CD4-positive, alpha-beta T cell treated with Interleukin-15 for 4 hours (primary cell): Measurements from ENCODE around the gene CYP1B1.
"Not testable (repeated sequence)": the region's sequence is repeated elsewhere in the genome, so short reads cannot be mapped to it uniquely, and the experiment has no call there.

Experiments used
- DNase-seq: peaks from one replicate; pipeline ENCODE4 v3.0.0-alpha.2; 2020; ENCODE audit warnings: low spot score

CYP1B1 gene

DNA sequence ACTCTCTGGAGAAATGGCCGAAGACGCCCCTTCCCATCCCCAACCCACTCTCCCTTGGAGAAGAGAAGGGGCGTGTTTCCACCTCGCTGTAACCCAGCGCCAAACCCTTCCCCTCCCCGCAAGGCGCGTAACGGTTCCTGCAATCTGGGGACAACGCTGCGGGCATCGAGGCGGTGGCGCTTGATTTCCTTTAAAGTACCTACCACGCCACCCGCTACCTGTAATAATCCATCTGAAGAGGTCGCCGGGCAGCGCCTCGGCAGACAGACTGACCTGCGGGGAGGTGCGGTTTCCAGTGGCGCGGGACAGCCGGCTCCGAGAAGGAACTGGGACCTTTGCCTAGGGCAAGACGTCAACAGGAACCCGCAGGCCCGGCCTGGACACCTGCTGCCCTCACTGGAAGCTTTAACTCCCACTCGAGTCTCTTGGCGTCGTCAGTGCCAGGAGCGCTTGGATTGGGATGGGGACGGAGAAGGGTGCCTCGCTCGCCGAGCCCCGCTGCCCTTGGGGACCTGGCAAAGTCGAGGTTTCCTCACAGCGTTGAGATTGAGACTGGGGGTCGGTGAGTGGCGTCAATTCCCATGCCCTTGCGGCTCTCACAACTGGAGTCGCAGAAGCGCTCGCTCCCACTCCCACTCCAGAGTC is at the start of gene CYP1B1:
Gene CYP1B1 (minus strand): TSS at position 645 of the 645 bp plus-strand sequence. CDS start 763 bp downstream, outside the sequence.
- DNase-seq = no peak

GRCh38 chr2:38125007-38125406 is 49.1 kb upstream of the CYP1B1 start:
- no peak for DNase-seq

DNA sequence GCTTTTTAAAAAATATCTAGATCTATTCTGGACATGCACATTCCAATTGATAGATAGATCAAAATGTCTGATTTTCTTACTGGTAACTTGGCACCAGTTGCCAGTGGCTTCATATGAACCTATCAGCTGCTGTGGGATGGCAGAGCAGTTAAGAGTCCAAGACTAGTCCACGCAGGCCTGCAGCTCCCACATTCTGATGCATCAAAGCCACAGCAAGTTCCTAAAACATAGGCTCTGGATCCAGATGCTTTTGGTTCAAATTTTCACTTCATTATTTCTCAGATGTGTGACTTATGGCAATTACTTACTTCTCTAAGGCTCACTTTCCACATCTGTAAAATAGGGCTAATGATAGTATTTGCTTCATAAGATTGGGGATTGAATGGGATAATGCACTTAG is 48.0 kb upstream of the CYP1B1 start:
- DNase-seq = no peak

DNA sequence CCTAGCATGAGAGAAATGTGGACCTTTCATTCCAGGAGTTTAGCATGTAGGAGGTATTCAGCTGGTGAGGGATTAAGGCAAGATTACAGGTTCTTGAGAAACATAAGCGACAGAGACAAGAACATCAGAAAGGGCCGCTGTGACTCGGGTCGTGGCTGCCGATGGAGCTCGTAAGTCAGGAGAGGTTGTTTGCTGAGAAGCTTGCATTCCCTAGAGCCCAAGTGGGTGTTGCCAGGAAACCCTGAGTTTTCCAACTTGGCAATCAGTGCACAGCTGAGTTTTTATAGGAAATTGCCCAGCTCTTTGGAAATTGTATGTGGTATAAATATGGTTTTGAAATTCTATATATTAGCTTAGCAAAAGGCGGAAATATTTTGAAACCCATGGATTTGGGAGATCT is 46.4 kb upstream of the CYP1B1 start:
- DNase-seq = no peak

- DNase-seq = no peak
These were observed 45.5 kb upstream of the CYP1B1 start for GRCh38 chr2:38121481-38121880.

DNA sequence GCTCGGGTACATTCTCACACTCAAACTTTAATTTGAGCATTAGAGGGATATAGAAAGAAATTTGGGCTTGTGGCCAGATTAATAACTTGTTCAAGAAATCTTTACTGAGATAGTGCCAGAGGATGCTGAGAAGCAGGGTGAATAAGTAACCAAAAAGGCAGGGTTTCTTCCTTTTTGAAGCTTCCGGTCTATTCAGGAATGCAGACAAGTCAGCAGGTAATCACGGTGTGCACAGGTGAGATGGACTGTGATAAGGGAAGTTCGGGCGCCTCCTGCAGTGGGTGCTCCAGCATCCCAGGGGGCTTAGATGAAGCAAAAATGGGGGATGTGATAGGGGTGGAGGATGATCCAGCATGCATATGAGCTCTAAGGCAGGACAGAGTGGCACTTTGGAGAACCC is 44.9 kb upstream of the CYP1B1 start:
- DNase-seq = no peak

GRCh38 chr2:38120264-38120592 is 44.3 kb upstream of the CYP1B1 start:
- DNase-seq = no peak

GRCh38 chr2:38116762-38117161 is 40.8 kb upstream of the CYP1B1 start:
- no peak for DNase-seq

GRCh38 chr2:38115216-38116032 is 39.5 kb upstream of the CYP1B1 start:
- peak; percentile 42 for DNase-seq

DNA sequence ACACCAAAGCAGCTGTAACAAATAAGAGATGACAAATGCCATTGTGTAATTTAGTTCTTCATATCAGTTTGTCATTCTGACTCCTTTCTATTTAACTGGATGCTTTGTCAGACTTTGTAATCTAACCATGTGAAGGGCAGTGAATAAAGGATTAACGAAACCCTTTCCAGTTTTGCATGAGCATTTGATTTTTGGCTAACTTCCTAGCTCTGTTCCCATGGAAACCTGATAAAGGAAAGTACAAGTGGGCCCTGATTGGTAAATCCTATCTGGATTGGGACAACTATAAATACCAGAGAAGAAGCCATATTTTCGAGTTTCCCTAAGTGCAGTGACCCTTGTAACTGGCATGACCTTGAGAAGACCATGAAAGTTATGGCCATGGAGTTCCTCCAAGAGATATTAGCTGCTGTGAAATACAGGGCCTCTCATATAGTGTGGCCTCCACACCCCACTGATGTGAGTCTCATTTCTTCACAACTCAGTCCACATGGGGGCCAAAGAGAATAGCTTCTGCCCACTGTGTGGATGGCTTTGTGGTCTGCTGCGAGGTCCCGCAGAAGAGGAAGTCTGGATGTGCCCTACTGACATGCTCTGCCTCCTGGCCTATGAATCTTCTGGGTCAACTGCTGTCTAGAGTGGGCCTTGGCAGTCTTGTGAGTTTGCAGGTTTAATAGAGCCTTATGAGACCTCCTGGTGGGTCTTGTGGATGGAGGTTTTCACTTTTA is 38.2 kb upstream of the CYP1B1 start:
- DNase-seq = no peak

DNA sequence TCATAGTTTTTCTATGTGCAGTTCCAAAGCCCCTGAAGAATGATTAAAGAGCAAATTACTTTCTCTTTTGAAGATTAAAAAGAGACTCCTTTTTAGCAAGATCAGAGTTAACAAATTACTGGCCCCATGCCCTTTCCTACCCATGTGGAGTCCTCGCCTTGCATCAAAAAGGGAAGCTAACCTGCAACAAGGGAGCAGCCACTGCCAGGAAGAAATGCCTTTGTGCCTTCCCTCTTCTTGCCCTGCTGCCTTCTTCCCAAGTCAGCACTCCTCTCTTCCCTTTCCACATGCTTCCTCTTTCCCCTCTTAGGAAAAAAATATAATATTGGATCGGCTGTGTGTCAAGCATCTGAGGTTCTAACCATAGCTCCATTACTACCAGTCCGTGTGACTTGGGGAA is 37.1 kb upstream of the CYP1B1 start:
- no peak for DNase-seq

GRCh38 chr2:38111350-38111749 is 35.4 kb upstream of the CYP1B1 start:
- not testable (repeated sequence) for DNase-seq

DNA sequence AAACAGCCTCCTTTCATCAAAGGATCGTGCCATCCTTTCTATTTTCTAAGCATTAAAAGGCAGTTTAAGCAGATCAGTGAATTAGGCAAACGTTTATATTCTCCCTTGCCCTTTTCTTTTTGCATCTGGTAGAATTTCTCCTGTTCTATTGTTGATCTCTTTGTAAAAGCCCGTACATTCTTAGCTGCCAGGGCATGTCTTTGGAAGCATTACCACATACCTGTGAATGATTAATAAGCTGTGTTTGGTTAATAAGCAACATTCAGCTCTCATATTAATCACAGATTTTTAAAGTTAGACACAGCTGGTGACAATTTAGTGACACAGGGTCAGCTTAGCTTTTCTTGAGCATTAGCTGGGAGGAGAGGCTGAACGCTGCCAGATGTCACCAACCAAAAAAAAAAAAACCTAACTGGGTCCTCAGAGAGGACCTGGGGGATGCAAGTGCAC is 33.8 kb upstream of the CYP1B1 start:
- DNase-seq = no peak

DNA sequence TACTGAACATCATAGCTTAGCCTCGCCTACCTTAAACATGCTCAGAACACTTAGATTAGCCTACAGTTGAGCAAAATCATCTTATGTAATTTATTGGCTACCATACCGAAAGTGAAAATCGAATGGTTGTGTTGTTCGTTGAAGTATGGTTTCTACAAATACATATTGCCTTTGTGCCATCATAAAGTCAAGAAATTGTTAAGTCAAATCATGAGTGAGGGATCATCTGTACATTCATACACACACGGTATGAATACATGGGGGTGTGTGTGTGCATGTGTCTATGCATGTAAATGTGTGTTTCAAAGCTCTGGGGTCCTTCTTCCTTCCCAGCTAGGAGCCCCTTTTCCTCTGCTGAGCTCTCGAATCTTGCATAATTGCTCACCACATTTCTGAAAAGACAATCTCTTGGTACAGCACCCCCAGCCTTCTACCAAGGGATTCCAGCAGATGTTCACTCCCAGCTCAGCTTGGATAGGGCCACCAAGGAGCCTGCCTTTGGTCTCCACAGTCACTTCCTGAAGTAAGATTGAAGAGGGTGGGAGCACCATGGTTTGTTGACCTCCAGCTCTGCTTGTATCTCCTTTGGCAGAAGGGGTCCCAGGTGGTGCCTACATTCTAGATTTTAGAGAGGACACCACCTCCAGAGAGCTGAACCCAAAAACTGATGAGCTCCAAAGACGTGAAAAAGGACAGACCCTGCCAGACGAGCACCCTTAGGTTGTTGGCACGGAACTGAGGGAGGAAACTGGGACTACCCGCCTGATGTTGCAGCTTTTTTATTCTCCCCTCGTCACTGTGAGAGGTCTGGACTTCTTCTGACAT is 33.2 kb upstream of the CYP1B1 start:
- no peak for DNase-seq

GRCh38 chr2:38107738-38108410 is 31.9 kb upstream of the CYP1B1 start:
- no peak for DNase-seq

DNA sequence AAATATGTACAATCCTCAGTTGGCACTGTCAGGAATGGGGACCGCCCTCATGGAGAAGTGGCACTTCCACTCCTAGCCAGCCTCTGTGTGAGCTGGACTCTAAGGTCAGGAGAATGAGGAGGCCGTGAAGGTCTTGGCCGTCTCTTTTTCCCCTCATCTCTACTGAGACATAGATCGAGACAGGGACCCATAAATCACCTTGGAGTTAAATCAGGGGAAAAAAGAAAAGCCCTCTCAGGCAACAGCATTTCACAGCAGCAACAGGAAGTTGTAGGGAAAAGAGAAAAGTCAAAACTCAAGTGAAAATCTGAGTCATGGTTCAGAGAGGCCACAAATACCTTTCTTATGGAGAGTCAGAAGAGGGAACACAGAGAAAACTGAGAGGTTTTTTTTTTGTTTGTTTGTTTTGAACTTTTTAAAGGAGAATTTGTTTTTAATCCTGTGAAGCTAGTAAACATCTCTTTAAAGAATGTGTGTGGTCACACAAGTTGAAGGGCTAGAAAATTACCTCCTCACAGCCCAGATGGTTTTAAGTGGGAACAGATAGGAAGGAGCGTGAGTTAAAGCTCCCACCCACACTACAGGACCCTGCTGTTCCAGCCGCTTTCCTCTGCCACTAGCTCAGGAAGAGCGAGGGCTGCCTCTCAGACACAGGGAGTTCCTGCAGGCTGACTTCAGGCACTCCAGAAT is 30.6 kb upstream of the CYP1B1 start:
- no peak for DNase-seq

- DNase-seq = no peak
These were observed 30.0 kb upstream of the CYP1B1 start for GRCh38 chr2:38105922-38106321.

DNA sequence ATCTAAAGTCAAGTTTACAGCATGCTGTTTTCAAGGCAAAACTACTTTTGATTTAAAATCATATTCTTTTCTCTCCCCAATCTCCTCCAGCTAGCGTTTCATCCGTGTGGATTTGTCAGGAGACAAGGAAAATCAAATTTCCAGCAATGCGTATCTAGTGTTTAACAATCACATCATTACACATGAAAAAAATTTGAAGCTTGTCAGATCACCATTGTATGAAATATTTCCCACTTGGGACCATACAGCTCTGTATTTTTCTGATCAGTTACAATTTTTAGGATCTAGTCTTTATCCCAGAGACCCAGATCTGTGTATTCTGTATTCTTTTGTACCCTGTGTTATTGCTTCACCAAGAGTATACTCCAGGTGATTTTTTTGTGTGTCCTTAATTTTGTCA is 28.6 kb upstream of the CYP1B1 start:
- DNase-seq = no peak

- no peak for DNase-seq
These were observed 24.4 kb upstream of the CYP1B1 start for GRCh38 chr2:38100328-38100727.

GRCh38 chr2:38099099-38100028 is 23.4 kb upstream of the CYP1B1 start:
- no peak for DNase-seq
